ENCODE data around the gene SCARB2.

- TF ChIP-seq CTCF (conservative IDR thresholded peaks at IDR 0.05), result no peak
- no peak for TF ChIP-seq EZH2 (IDR thresholded peaks at IDR 0.05; ENCODE audit: low read depth)
Observed at GRCh38 chr4:76207549-76207948, 6.1 kb downstream of the SCARB2 start.

Measured in PC-9 (cell line).